Fibroblast of villous mesenchyme (primary cell): ENCODE measurements around the gene GSTM3. TPM values are rescaled to one million over a fixed set of nuclear protein-coding genes. Genes with fewer than 3 reads are reported as not detected.
A peak's percentile ranks its signal among the peaks of the same experiment; 100 is the strongest.

Experiments
- DNase-seq: peaks from one replicate; pipeline ENCODE4 v3.0.0-alpha.2; 2010; ENCODE audit warnings: low read depth
- H3K4me3 ChIP-seq: 2 replicates; pipeline ENCODE4 v1.5.1; 2011; ENCODE audit warnings: low read depth, mild to moderate bottlenecking, low read length
- CTCF ChIP-seq: IDR thresholded peaks from 2 replicates; pipeline ENCODE4 v1.5.1; 2012; ENCODE audit warnings: low read depth, mild to moderate bottlenecking, low read length; ENCODE audit not compliant: insufficient read depth
- total RNA-seq: library from RNA; depleted of rRNA; stranded (reverse); fragments of >200 nt; gene quantifications from 2 replicates; pipeline ENCODE4 v1.2.3, GENCODE V29; 2012

GSTM3 gene
- total RNA-seq = 84.7 and 104 TPM in 2 replicates

GRCh38 chr1:109740615-109741373 lies at the start of gene GSTM3:
TSS of gene GSTM3 (minus strand) at chr1:109741038. CDS start at chr1:109740287, 751 bp downstream.
- TF ChIP-seq CTCF = no peak
- peak within 1 kb of the TSS; percentile 79 for H3K4me3 ChIP-seq
- DNase-seq = no peak

- no peak for DNase-seq
- H3K4me3 ChIP-seq = no peak overlapping the region
- no peak for TF ChIP-seq CTCF
These were observed 49.5 kb upstream of the GSTM3 start for GRCh38 chr1:109790329-109790728.

- TF ChIP-seq CTCF = no peak
- no peak overlapping the region for H3K4me3 ChIP-seq
- no peak for DNase-seq
These were observed 48.8 kb upstream of the GSTM3 start for GRCh38 chr1:109789551-109790180.

GRCh38 chr1:109788695-109789521 lies 48.1 kb upstream of the GSTM3 start:
- no peak for DNase-seq
- TF ChIP-seq CTCF = peak; percentile 59
- H3K4me3 ChIP-seq = no peak overlapping the region

GRCh38 chr1:109787845-109788601 lies 47.2 kb upstream of the GSTM3 start:
- TF ChIP-seq CTCF = no peak
- H3K4me3 ChIP-seq = no peak overlapping the region
- peak; percentile 59 for DNase-seq

- H3K4me3 ChIP-seq = no peak overlapping the region
- no peak for TF ChIP-seq CTCF
- DNase-seq = peak; percentile 50
These were observed 46.5 kb upstream of the GSTM3 start for GRCh38 chr1:109787211-109787844.
